Left lung (tissue), 10 donors: ENCODE measurements around the gene MCM7. TPM values are rescaled to one million over a fixed set of nuclear protein-coding genes. Genes with fewer than 3 reads are reported as not detected.

Source experiments
- ATAC-seq: fragments of 200-7000 bp; cut with Tn5 transposase; one replicate; pipeline ENCODE4 v1.9.1; 2020; ENCODE audit warnings: moderate library complexity
- DNase-seq, 4 donors: peaks; one replicate each; pipeline ENCODE4 v3.0.0-alpha.2; 2013 to 2020
- H3K27ac ChIP-seq, 2 donors: fragments of 200-600 bp; sonication (generic) in 1 of 2; one replicate each; pipeline versions ENCODE4 v1.5.0 to v1.8.0; 2020 to 2021
- H3K27me3 ChIP-seq, 2 donors: fragments of 200-600 bp; sonication (generic) in 1 of 2; one replicate each; pipeline versions ENCODE4 v1.5.0 to v1.8.0; 2020 to 2021
- H3K36me3 ChIP-seq, 2 donors: fragments of 200-600 bp; sonication (generic) in 1 of 2; one replicate each; pipeline versions ENCODE4 v1.5.0 to v1.8.0; 2020 to 2021
- H3K4me1 ChIP-seq, 2 donors: fragments of 200-600 bp; one replicate each; pipeline ENCODE4 v1.8.0; 2021
- H3K4me3 ChIP-seq, 2 donors: fragments of 200-600 bp; sonication (generic) in 1 of 2; one replicate each; pipeline versions ENCODE4 v1.5.0 to v1.8.0; 2020 to 2021; ENCODE audit warnings: mild to moderate bottlenecking in 1 of 2
- H3K9me3 ChIP-seq, 2 donors: fragments of 200-600 bp; sonication (generic) in 1 of 2; one replicate each; pipeline versions ENCODE4 v1.5.0 to v1.8.0; 2020 to 2021
- intact Hi-C, 2 donors: fragments of 100-400 bp; cut with DNase I; formaldehyde crosslinking; loops; one replicate each; pipeline versions ENCODE4 v1.11.2 to v1.14.2; 2022
- polyA plus RNA-seq, 6 donors: library from polyadenylated mRNA; unstranded; fragments of 120-200 nt; gene quantifications; one replicate each; pipeline ENCODE4 v1.2.1, GENCODE V29; 2013; ENCODE audit not compliant: insufficient read length in 6 of 6
- total RNA-seq, 2 donors: library from RNA; stranded (reverse); fragmentation: NEBNext Ultra II Directional; extraction: Animal tissue kit (Norgen Biotek cat#: 25700); gene quantifications; one replicate each; pipeline ENCODE4 v1.2.1, GENCODE V29; 2021
- TF ChIP-seq, protein P1 (sequence below), 2 donors: fragments of 200-600 bp; sonication (generic) in 1 of 2; IDR thresholded peaks; one replicate each; pipeline versions ENCODE4 v1.5.0 to v1.8.0; 2021; ENCODE audit warnings: antibody characterized with exemption in 2 of 2
- donor health status: DM: no; HTN: yes; CAD: no.
- donor health status: DM: no; HTN: no; CAD: no.

Gene MCM7
- total and polyA plus RNA-seq, 8 donors = 53.7 to 152 (median 137) TPM

DNA sequence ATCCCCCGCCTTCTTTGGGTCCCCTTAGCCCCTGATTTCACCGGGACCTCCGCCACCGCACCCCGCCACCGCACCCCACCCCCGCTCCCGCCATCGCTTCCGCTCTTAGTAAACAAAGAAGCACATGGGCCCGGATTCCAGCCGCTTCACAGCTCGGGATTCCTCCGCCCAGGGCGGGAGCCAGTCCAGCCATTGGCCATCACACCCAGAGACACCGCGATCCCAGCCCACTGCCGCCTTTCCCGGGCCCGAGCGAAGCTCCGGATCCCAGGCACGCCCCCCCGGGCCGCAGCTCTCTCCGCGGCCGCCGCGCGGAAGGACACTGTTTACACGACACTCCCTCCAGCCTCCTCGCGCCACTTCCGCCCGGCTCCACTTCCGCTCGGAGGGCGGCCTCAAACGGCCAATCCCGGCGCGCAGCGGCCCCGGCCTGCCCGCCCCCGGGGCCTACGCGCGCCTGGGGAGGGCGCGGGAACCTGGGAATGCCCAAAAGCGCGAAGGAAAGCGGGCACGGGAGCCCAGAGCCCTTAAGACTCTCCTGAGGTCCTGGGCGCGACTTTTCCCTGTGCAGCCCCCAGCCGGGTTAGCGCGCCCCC, 679 bp downstream of the MCM7 start:
- DNase-seq = peak; percentile 93 to 97 (median 96)

DNA sequence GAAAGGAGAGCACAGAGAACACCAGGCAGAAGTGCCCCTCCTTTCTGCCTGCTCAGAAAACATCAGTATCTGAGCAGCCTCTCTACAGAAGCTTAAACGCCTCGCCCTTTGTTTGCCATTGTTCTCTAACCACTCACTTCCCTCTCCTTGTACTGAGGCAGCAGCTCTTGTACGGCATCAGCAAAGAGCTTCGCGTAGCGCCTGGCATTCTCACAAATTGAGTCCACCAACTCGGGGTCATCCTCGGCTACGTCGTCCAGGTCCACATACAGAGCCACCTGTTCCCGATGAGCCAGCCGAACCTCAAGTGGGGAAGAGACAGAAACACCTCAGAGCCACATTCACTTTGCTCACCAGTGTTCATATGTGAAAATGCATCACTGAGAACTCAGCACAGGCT, 1.7 kb downstream of the MCM7 start:
- no peak for ATAC-seq
- peaks cover 11 to 65% of the 10 kb centered on the region in 2 donors for H3K36me3 ChIP-seq

More for the DNA sequence above, 679 bp downstream of the MCM7 start:
- intact Hi-C loops = no loop called here
- peak overlapping the region; percentile 93 to 97 for H3K27ac ChIP-seq
- no peaks in the 10 kb centered on the region for H3K27me3 ChIP-seq
- ATAC-seq = peak; percentile 94
- TF ChIP-seq, protein P1, sequence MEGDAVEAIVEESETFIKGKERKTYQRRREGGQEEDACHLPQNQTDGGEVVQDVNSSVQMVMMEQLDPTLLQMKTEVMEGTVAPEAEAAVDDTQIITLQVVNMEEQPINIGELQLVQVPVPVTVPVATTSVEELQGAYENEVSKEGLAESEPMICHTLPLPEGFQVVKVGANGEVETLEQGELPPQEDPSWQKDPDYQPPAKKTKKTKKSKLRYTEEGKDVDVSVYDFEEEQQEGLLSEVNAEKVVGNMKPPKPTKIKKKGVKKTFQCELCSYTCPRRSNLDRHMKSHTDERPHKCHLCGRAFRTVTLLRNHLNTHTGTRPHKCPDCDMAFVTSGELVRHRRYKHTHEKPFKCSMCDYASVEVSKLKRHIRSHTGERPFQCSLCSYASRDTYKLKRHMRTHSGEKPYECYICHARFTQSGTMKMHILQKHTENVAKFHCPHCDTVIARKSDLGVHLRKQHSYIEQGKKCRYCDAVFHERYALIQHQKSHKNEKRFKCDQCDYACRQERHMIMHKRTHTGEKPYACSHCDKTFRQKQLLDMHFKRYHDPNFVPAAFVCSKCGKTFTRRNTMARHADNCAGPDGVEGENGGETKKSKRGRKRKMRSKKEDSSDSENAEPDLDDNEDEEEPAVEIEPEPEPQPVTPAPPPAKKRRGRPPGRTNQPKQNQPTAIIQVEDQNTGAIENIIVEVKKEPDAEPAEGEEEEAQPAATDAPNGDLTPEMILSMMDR (IDR thresholded peaks at IDR 0.05) = no peak
- peak overlapping the region; percentile 90 to 95 for H3K4me3 ChIP-seq
- no peaks in the 10 kb centered on the region for H3K9me3 ChIP-seq
- peaks cover 4 to 65% of the 10 kb centered on the region in 2 donors for H3K36me3 ChIP-seq
- H3K4me1 ChIP-seq = peaks cover 20 to 28% of the 10 kb centered on the region in 2 donors

DNA sequence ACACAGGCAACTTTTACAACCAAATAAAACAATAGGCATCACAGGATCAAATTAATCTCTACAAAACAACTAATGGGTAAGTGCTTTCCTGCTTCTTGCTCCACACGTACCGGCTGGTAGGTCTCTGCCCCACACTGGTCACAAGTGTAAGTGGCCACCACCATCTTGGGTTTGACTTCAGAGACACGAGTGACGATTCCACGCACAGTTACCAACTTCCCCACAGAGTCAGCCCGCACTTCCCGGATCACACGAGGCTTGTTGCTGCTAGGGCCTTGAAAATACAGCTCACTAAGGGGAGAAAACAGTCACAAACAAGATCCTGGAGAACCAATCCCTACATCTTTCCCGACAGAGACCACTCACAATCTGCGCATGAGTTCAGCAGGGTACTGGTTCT, 2.3 kb downstream of the MCM7 start:
- DNase-seq = no peak
- TF ChIP-seq, protein P1 (IDR thresholded peaks at IDR 0.05) = no peak
- Histone ChIP-seq H3K4me3 (no peak overlapping the region), H3K27me3 (no peaks in the 10 kb centered on the region), H3K36me3 (peaks cover 11 to 65% of the 10 kb centered on the region in 2 donors), H3K4me1 (peaks cover 20 to 28% of the 10 kb centered on the region in 2 donors), H3K27ac (peak overlapping the region in 1 of 2 donors; percentile 18), H3K9me3 (no peaks in the 10 kb centered on the region)
- no peak for ATAC-seq
- intact Hi-C loops = no loop called here

More for the DNA sequence above, 1.7 kb downstream of the MCM7 start:
- Histone ChIP-seq H3K4me3 (peak overlapping the region; percentile 90 to 95), H3K4me1 (peaks cover 20 to 28% of the 10 kb centered on the region in 2 donors), H3K27me3 (no peaks in the 10 kb centered on the region), H3K27ac (no peak overlapping the region), H3K9me3 (no peaks in the 10 kb centered on the region)
- TF ChIP-seq, protein P1 (IDR thresholded peaks at IDR 0.05) = no peak
- DNase-seq = no peak
- intact Hi-C loops = no loop called here

DNA sequence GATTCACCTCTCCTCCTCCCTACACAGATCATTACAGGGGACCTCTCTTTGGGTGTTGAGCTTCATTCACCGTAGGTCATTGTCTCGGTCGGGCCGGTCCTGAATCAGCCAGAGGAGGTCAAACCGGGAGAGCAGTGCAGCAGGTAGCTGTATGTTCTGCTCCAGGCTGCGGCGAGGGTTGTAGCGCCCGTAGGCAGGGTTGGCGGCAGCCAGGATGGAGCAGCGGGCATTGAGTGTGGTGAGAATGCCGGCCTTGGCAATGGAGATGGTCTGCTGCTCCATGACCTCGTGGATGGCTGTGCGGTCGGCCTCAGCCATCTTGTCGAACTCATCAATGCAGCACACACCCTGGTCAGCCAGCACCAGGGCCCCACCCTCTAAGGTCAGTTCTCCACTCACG, 5.5 kb downstream of the MCM7 start:
- TF ChIP-seq, protein P1 (IDR thresholded peaks at IDR 0.05) = no peak
- H3K4me3 ChIP-seq = no peak overlapping the region
- intact Hi-C loops = no loop called here
- no peak overlapping the region for H3K27ac ChIP-seq
- ATAC-seq = no peak
- no peaks in the 10 kb centered on the region for H3K9me3 ChIP-seq
- H3K36me3 ChIP-seq = peaks cover 11 to 88% of the 10 kb centered on the region in 2 donors
- peaks cover 16 to 27% of the 10 kb centered on the region in 2 donors for H3K4me1 ChIP-seq
- no peaks in the 10 kb centered on the region for H3K27me3 ChIP-seq
- DNase-seq = no peak

DNA sequence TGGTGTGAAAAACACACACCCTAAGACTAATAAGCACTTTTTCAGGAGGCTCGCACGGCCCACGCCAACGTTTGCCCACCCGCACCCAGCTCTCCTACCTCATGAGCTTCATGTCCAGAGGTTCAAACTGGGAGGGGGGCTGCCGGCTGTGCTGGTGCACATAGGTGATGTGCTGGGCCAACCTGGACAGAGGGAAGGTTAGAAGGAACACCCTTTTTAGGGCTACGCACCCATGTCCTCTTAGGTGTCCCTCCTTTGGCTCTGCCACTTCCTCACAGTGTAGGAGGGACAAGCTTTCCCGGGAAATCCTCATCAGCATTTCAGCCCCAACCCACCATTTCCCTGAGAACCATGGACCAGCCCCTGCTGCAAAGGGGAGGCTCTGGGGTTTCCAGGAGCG, 5.9 kb downstream of the MCM7 start:
- TF ChIP-seq, protein P1 (IDR thresholded peaks at IDR 0.05) = no peak
- Histone ChIP-seq H3K4me3 (no peak overlapping the region), H3K4me1 (peaks cover 16 to 30% of the 10 kb centered on the region in 2 donors), H3K27ac (no peak overlapping the region), H3K36me3 (peaks cover 11 to 92% of the 10 kb centered on the region in 2 donors), H3K27me3 (no peaks in the 10 kb centered on the region), H3K9me3 (no peaks in the 10 kb centered on the region)
- intact Hi-C loops = no loop called here
- DNase-seq (no peak), ATAC-seq (no peak)
